ENCODE results near the gene ANKFN1.

Gene ANKFN1

DNA sequence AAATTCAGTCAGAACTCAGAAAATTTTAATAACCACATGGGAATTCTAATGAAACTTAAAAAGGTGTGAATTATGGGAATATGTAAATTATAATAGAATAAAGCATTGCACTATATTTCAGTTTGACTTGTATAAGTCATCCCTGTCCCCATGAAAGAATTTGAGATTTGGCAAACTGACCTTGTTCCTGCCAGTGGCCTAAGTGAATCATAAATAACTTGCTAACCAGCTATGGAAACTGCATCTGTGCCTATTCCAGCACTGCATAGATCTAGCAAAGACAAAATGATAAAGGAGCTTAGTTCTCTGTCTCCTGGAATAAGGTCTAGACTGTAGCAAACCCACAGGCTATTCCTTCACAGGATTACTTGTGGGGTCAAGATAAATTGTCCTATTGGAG is 333.5 kb downstream of the ANKFN1 start:
- Histone ChIP-seq H3K4me2 (ENCODE audit: low read depth, low read length, poor library complexity, severe bottlenecking) (no peak overlapping the region), H3F3A (ENCODE audit: low read depth) (no peaks in the 10 kb centered on the region), H3K27me3 (ENCODE audit: insufficient read depth, low read length, poor library complexity, severe bottlenecking) (no peaks in the 10 kb centered on the region), H3K9ac (ENCODE audit: low read depth, low read length, poor library complexity, severe bottlenecking) (no peak overlapping the region), H3K36me3 (ENCODE audit: insufficient read depth, low read length) (no peaks in the 10 kb centered on the region), H3K9me2 (replicated peaks; ENCODE audit: low read depth, low read length) (no peaks in the 10 kb centered on the region), H3K4me3 (ENCODE audit: low read length, poor library complexity, severe bottlenecking) (no peak overlapping the region), H4K20me1 (ENCODE audit: insufficient read depth, low read length, poor library complexity, severe bottlenecking) (no peaks in the 10 kb centered on the region), H3K4me1 (ENCODE audit: insufficient read depth, low read length, poor library complexity, severe bottlenecking) (no peaks in the 10 kb centered on the region), H3K9me3 (ENCODE audit: insufficient read depth, low read depth, low read length) (no peaks in the 10 kb centered on the region), H3K79me2 (ENCODE audit: insufficient read depth, low read length) (no peaks in the 10 kb centered on the region), H2AFZ (ENCODE audit: low read length) (no peak overlapping the region)
- no peak for TF ChIP-seq EZH2phosphoT487 (IDR thresholded peaks at IDR 0.05; ENCODE audit: borderline replicate concordance)
- TF ChIP-seq, protein P1, sequence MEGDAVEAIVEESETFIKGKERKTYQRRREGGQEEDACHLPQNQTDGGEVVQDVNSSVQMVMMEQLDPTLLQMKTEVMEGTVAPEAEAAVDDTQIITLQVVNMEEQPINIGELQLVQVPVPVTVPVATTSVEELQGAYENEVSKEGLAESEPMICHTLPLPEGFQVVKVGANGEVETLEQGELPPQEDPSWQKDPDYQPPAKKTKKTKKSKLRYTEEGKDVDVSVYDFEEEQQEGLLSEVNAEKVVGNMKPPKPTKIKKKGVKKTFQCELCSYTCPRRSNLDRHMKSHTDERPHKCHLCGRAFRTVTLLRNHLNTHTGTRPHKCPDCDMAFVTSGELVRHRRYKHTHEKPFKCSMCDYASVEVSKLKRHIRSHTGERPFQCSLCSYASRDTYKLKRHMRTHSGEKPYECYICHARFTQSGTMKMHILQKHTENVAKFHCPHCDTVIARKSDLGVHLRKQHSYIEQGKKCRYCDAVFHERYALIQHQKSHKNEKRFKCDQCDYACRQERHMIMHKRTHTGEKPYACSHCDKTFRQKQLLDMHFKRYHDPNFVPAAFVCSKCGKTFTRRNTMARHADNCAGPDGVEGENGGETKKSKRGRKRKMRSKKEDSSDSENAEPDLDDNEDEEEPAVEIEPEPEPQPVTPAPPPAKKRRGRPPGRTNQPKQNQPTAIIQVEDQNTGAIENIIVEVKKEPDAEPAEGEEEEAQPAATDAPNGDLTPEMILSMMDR (conservative IDR thresholded peaks at IDR 0.05; ENCODE audit: low read length): no peak

DNA sequence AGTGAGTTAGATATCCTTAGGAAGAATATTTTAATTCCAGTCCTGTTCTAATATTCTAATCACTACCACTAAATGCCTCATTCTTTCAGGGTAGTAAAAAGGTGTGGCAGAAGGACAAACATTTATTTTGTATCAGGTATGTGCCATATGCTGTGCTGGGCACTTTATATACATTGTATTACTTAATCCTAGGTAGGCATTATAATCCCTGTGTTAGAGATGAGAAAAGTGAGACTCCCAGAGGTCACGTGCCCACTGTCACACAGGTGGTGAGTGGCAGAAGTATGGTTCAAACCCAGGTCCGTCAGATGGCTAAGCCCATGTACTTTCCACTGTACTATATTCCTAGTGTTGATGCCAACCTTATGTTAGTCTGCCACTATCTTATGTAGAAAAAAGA is 335.5 kb downstream of the ANKFN1 start:
- H3K36me3 ChIP-seq (ENCODE audit: insufficient read depth, low read length): no peaks in the 10 kb centered on the region
- no peak overlapping the region for H3K4me3 ChIP-seq (ENCODE audit: low read length, poor library complexity, severe bottlenecking)
- H3K9me2 ChIP-seq (replicated peaks; ENCODE audit: low read depth, low read length): no peaks in the 10 kb centered on the region
- H3K9ac ChIP-seq (ENCODE audit: low read depth, low read length, poor library complexity, severe bottlenecking): no peak overlapping the region
- H3F3A ChIP-seq (ENCODE audit: low read depth): no peaks in the 10 kb centered on the region
- H3K27me3 ChIP-seq (ENCODE audit: insufficient read depth, low read length, poor library complexity, severe bottlenecking): no peaks in the 10 kb centered on the region
- no peak for TF ChIP-seq EZH2phosphoT487 (IDR thresholded peaks at IDR 0.05; ENCODE audit: borderline replicate concordance)
- TF ChIP-seq, protein P1 (conservative IDR thresholded peaks at IDR 0.05; ENCODE audit: low read length): no peak
- no peaks in the 10 kb centered on the region for H4K20me1 ChIP-seq (ENCODE audit: insufficient read depth, low read length, poor library complexity, severe bottlenecking)
- H3K9me3 ChIP-seq (ENCODE audit: insufficient read depth, low read depth, low read length): no peaks in the 10 kb centered on the region
- no peak overlapping the region for H2AFZ ChIP-seq (ENCODE audit: low read length)
- no peaks in the 10 kb centered on the region for H3K4me1 ChIP-seq (ENCODE audit: insufficient read depth, low read length, poor library complexity, severe bottlenecking)
- H3K4me2 ChIP-seq (ENCODE audit: low read depth, low read length, poor library complexity, severe bottlenecking): no peak overlapping the region
- no peaks in the 10 kb centered on the region for H3K79me2 ChIP-seq (ENCODE audit: insufficient read depth, low read length)

DNA sequence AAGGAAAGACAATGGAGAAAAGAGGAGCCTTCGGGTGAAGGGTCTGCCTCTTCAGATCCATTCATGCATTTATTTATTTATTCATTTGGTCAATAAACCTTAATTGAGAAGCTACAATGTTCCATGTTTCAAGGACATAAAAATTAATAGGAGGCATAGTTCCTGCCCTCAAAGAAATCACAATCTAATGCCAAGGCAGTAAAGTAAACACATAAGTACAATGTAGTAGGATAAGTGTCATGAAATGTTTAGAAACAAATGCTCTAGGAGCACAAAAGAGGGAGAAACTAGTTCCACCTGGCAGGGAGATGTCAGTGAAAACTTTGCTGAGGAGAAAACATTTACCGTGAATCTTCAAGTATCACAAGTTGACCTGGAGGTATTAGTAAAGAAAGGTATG is 336.7 kb downstream of the ANKFN1 start:
- Histone ChIP-seq H3K79me2 (ENCODE audit: insufficient read depth, low read length) (no peaks in the 10 kb centered on the region), H4K20me1 (ENCODE audit: insufficient read depth, low read length, poor library complexity, severe bottlenecking) (no peaks in the 10 kb centered on the region), H3K36me3 (ENCODE audit: insufficient read depth, low read length) (no peaks in the 10 kb centered on the region), H3K4me3 (ENCODE audit: low read length, poor library complexity, severe bottlenecking) (no peak overlapping the region), H3K9me2 (replicated peaks; ENCODE audit: low read depth, low read length) (no peaks in the 10 kb centered on the region), H2AFZ (ENCODE audit: low read length) (no peak overlapping the region), H3K9ac (ENCODE audit: low read depth, low read length, poor library complexity, severe bottlenecking) (no peak overlapping the region), H3K4me2 (ENCODE audit: low read depth, low read length, poor library complexity, severe bottlenecking) (no peak overlapping the region), H3K4me1 (ENCODE audit: insufficient read depth, low read length, poor library complexity, severe bottlenecking) (no peaks in the 10 kb centered on the region), H3K27me3 (ENCODE audit: insufficient read depth, low read length, poor library complexity, severe bottlenecking) (no peaks in the 10 kb centered on the region), H3F3A (ENCODE audit: low read depth) (no peaks in the 10 kb centered on the region), H3K9me3 (ENCODE audit: insufficient read depth, low read depth, low read length) (no peaks in the 10 kb centered on the region)
- TF ChIP-seq EZH2phosphoT487 (IDR thresholded peaks at IDR 0.05; ENCODE audit: borderline replicate concordance): no peak
- TF ChIP-seq, protein P1 (conservative IDR thresholded peaks at IDR 0.05; ENCODE audit: low read length): no peak

Data from Loucy (cell line).